ENCODE results near the gene TOX4.
A peak's percentile ranks its signal among the peaks of the same experiment; 100 is the strongest.

Gene TOX4

GRCh38 chr14:21467616-21468015 lies 9.4 kb upstream of the TOX4 start:
- H3K36me3 Mint-ChIP-seq (ENCODE audit: low read depth), result peaks cover 55% of the 10 kb centered on the region
- H3K4me1 Mint-ChIP-seq, result no peaks in the 10 kb centered on the region
- no peaks in the 10 kb centered on the region for H3K9me3 Mint-ChIP-seq
- H3K4me3 Mint-ChIP-seq, result no peak overlapping the region
- no peak for TF ChIP-seq CTCF (IDR thresholded peaks at IDR 0.05; ENCODE audit: unreplicated experiment in 3 of 3)
- no peaks in the 10 kb centered on the region for H3K27me3 Mint-ChIP-seq (ENCODE audit: low read depth)
- no peak overlapping the region for H3K27ac Mint-ChIP-seq

- H3K4me3 Mint-ChIP-seq, result peak overlapping the region; percentile 95 to 98 (median 98)
- H3K27me3 Mint-ChIP-seq (ENCODE audit: low read depth), result no peaks in the 10 kb centered on the region
- peaks cover 34% of the 10 kb centered on the region for H3K36me3 Mint-ChIP-seq (ENCODE audit: low read depth)
- peak overlapping the region; percentile 75 to 92 (median 89) for H3K27ac Mint-ChIP-seq
- no peaks in the 10 kb centered on the region for H3K9me3 Mint-ChIP-seq
- TF ChIP-seq CTCF (IDR thresholded peaks at IDR 0.05; ENCODE audit: unreplicated experiment in 3 of 3), result no peak
- H3K4me1 Mint-ChIP-seq, result peaks cover 12% of the 10 kb centered on the region
These were observed 1.1 kb upstream of the TOX4 start for GRCh38 chr14:21475767-21476522.

- no peaks in the 10 kb centered on the region for H3K27me3 Mint-ChIP-seq (ENCODE audit: low read depth)
- peak overlapping the region; percentile 75 to 92 (median 89) for H3K27ac Mint-ChIP-seq
- no peak for TF ChIP-seq CTCF (IDR thresholded peaks at IDR 0.05; ENCODE audit: unreplicated experiment in 3 of 3)
- no peaks in the 10 kb centered on the region for H3K9me3 Mint-ChIP-seq
- H3K4me1 Mint-ChIP-seq, result peaks cover 12% of the 10 kb centered on the region
- peak overlapping the region; percentile 95 to 98 (median 98) for H3K4me3 Mint-ChIP-seq
- peaks cover 34% of the 10 kb centered on the region for H3K36me3 Mint-ChIP-seq (ENCODE audit: low read depth)
These were observed 471 bp upstream of the TOX4 start for GRCh38 chr14:21476523-21476924.

- H3K27me3 Mint-ChIP-seq (ENCODE audit: low read depth), result no peaks in the 10 kb centered on the region
- TF ChIP-seq CTCF (IDR thresholded peaks at IDR 0.05; ENCODE audit: unreplicated experiment in 3 of 3), result no peak
- H3K9me3 Mint-ChIP-seq, result no peaks in the 10 kb centered on the region
- peaks cover 40% of the 10 kb centered on the region for H3K36me3 Mint-ChIP-seq (ENCODE audit: low read depth)
- no peak overlapping the region for H3K27ac Mint-ChIP-seq
- no peaks in the 10 kb centered on the region for H3K4me1 Mint-ChIP-seq
- H3K4me3 Mint-ChIP-seq, result no peak overlapping the region
These were observed 9.7 kb downstream of the TOX4 start for GRCh38 chr14:21486640-21487087.

- no peak for TF ChIP-seq CTCF (IDR thresholded peaks at IDR 0.05; ENCODE audit: unreplicated experiment in 3 of 3)
- H3K27me3 Mint-ChIP-seq (ENCODE audit: low read depth), result no peaks in the 10 kb centered on the region
- H3K4me3 Mint-ChIP-seq, result no peak overlapping the region
- H3K9me3 Mint-ChIP-seq, result no peaks in the 10 kb centered on the region
- no peak overlapping the region for H3K27ac Mint-ChIP-seq
- H3K4me1 Mint-ChIP-seq, result no peaks in the 10 kb centered on the region
- peaks cover 73% of the 10 kb centered on the region for H3K36me3 Mint-ChIP-seq (ENCODE audit: low read depth)
These were observed 18.1 kb downstream of the TOX4 start for GRCh38 chr14:21494902-21495762.
